Rectal smooth muscle tissue (tissue), 1 donor: ENCODE data around the gene PHLPP2.

Experiments used
- H3K27ac ChIP-seq: one replicate; pipeline ENCODE4 v1.7.0; 2013; ENCODE audit warnings: low read depth, low read length, inconsistent platforms
- H3K27me3 ChIP-seq: one replicate; pipeline ENCODE4 v1.7.0; 2013; ENCODE audit warnings: low read length; ENCODE audit not compliant: control insufficient read depth, insufficient read depth
- H3K36me3 ChIP-seq: one replicate; pipeline ENCODE4 v1.7.0; 2013; ENCODE audit warnings: low read length; ENCODE audit not compliant: control insufficient read depth, insufficient read depth
- H3K4me1 ChIP-seq: one replicate; pipeline ENCODE4 v1.7.0; 2013; ENCODE audit warnings: low read length; ENCODE audit not compliant: control insufficient read depth, insufficient read depth
- H3K4me3 ChIP-seq: one replicate; pipeline ENCODE4 v1.7.0; 2013; ENCODE audit warnings: low read length
- H3K9ac ChIP-seq: one replicate; pipeline ENCODE4 v1.7.0; 2013; ENCODE audit warnings: low read length

Gene PHLPP2

GRCh38 chr16:71674229-71674628, 50.3 kb downstream of the PHLPP2 start:
- Histone ChIP-seq H3K27me3 (no peaks in the 10 kb centered on the region), H3K36me3 (peaks cover 5% of the 10 kb centered on the region), H3K4me1 (no peaks in the 10 kb centered on the region), H3K9ac (no peak overlapping the region), H3K27ac (no peak overlapping the region), H3K4me3 (no peak overlapping the region)

DNA sequence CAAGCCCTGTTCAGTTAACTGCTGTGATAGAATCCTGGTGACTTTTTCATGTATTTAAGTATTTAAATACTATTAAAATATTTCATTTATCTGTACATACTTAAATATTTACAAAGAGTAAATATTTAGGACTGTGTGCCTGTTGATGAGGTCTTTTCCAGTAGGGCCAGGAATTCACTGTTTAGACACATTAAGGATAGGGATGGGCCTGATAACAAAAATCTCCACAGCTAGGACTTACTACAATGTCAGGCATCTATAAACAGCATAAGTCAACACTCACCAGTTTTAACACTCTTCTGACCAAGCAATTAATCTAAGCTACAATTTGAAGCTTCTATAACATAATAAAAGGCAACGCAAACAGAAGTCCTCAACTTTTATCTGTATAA, 50.9 kb downstream of the PHLPP2 start:
- no peak overlapping the region for H3K9ac ChIP-seq
- H3K4me1 ChIP-seq: no peaks in the 10 kb centered on the region
- peaks cover 5% of the 10 kb centered on the region for H3K36me3 ChIP-seq
- H3K27me3 ChIP-seq: no peaks in the 10 kb centered on the region
- no peak overlapping the region for H3K4me3 ChIP-seq
- H3K27ac ChIP-seq: no peak overlapping the region

DNA sequence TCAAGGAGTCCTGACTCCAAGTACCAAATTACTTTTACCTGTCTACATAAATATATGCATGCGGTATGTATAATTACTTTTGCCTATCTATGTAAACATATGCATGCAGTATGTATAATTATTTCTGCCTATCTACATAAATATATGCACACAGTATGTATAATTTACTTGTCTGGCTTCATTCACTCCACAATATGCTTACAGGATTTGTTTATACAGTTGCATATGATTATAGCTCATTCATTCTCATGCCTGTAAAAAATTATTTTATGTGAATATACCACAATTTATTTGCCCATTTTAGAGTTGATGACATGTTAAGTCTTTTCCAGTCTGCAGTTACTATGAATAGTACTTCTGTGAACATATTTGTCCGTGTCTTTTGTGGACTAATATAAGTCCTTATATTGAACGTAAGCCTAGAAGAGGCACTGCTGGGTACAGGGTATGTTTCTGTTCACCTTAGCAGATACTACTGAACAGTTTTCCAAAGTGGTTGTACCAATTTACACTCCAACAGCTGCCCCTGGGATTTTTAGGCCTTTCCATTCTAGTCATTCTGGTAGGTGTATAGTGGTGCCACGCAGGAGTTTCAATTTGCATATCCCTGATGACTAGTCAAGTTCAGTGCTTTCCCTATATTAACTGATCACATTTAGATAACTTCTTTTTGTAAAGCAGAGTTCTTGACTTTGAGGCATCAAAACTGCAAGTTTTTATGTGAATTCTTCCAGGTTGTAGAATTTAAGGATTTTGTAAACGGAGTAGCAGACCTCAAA, 51.5 kb downstream of the PHLPP2 start:
- Histone ChIP-seq H3K9ac (no peak overlapping the region), H3K36me3 (peaks cover 5% of the 10 kb centered on the region), H3K4me1 (no peaks in the 10 kb centered on the region), H3K27ac (no peak overlapping the region), H3K4me3 (no peak overlapping the region), H3K27me3 (no peaks in the 10 kb centered on the region)

- H3K27me3 ChIP-seq: no peaks in the 10 kb centered on the region
- H3K4me1 ChIP-seq: peaks cover 2% of the 10 kb centered on the region
- H3K36me3 ChIP-seq: peaks cover 5% of the 10 kb centered on the region
- no peak overlapping the region for H3K4me3 ChIP-seq
- H3K9ac ChIP-seq: no peak overlapping the region
- no peak overlapping the region for H3K27ac ChIP-seq
Observed at GRCh38 chr16:71672125-71672524, 52.4 kb downstream of the PHLPP2 start.

DNA sequence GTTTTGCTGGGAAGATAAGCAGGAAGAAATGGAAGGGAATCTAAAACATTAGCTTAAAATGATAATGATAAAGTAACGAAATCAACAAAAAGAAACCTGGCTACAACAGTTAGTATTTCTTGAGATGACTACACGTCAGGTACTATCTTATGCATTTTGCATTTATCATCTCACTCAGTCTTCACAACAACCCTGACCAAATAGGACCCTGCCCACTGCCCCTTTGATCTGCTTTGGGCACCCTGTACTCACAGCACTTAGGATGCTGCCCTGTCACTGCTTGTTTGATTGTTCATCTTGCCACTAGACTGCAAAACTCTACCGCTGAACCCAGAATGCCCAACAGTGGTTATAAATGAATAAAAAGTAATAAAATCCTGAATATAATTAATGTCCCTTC, 53.3 kb downstream of the PHLPP2 start:
- Histone ChIP-seq H3K4me1 (peaks cover 2% of the 10 kb centered on the region), H3K9ac (no peak overlapping the region), H3K36me3 (peaks cover 6% of the 10 kb centered on the region), H3K27ac (no peak overlapping the region), H3K4me3 (no peak overlapping the region), H3K27me3 (no peaks in the 10 kb centered on the region)

- Histone ChIP-seq H3K4me1 (peaks cover 2% of the 10 kb centered on the region), H3K9ac (no peak overlapping the region), H3K4me3 (no peak overlapping the region), H3K27me3 (no peaks in the 10 kb centered on the region), H3K27ac (no peak overlapping the region), H3K36me3 (peaks cover 7% of the 10 kb centered on the region)
Observed at GRCh38 chr16:71670537-71670936, 54.0 kb downstream of the PHLPP2 start.

DNA sequence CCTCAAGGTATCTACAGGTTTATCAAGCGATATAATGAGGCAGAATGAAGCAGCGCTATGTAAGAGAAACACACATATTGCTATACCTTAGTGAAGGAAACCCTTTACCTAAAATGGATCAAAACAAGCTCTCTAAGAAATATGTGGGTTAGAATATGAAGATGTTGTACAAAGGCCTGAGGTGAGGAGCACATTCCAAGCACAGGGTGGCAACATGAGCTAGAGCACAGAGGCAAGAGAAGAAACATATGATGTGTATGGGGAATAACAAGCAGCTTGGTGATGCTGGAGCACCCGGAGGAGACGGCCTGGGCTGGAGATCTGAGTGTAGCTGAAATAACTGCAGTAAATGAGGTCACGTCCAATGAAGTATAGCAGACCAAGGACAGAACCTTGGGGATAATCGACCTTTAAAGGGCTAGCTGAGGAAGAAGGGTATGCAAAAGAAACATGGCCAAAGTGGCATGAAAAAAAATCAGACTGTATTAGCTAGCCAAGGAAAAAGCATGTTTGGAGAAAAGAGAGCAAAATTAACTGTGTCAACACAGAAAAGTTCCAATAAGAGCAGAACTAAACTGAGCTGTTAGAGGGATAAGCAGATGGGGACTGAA, 54.5 kb downstream of the PHLPP2 start:
- Histone ChIP-seq H3K4me1 (peaks cover 2% of the 10 kb centered on the region), H3K9ac (no peak overlapping the region), H3K36me3 (peaks cover 7% of the 10 kb centered on the region), H3K27me3 (no peaks in the 10 kb centered on the region), H3K27ac (no peak overlapping the region), H3K4me3 (no peak overlapping the region)

DNA sequence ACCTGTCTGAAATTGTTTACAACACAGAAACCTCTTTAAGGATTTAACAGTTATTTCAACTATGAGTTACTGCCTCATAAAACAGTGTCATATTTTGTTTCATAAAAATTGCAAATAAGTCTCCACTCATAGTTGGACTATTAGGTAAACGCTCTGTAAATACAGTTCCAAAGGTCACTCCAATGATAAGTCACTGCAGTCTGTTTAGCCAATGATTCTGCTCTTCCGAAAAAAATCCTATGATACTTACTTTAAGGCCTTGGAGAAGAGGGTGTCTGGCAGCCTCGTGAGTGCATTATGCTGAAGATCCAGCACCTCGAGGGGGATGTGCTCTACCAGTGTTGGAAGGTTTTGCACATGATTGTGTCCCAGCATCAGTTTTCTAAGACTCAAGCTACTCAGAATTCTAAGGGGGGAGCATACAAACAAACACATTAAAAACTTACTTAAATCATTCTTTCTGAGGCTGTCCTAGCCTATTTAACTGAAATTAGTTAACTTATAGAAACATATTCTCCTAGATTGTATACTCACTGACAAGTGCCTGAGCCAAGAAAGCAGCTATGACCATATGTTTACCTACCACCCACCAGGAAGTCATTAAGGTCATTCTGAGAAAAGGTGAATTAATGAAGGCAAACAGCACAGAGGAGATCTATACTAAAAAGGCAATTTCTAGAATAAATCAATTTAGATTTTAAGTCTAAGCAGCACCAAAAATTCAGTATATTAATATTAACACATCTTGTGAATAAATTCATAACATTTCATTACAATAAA, 57.4 kb downstream of the PHLPP2 start:
- peaks cover 13% of the 10 kb centered on the region for H3K36me3 ChIP-seq
- no peak overlapping the region for H3K9ac ChIP-seq
- H3K27me3 ChIP-seq: no peaks in the 10 kb centered on the region
- H3K4me3 ChIP-seq: no peak overlapping the region
- no peak overlapping the region for H3K27ac ChIP-seq
- H3K4me1 ChIP-seq: peaks cover 2% of the 10 kb centered on the region

GRCh38 chr16:71666264-71666663, 58.2 kb downstream of the PHLPP2 start:
- Histone ChIP-seq H3K27me3 (no peaks in the 10 kb centered on the region), H3K9ac (no peak overlapping the region), H3K36me3 (peaks cover 13% of the 10 kb centered on the region), H3K4me3 (no peak overlapping the region), H3K27ac (no peak overlapping the region), H3K4me1 (peaks cover 2% of the 10 kb centered on the region)

DNA sequence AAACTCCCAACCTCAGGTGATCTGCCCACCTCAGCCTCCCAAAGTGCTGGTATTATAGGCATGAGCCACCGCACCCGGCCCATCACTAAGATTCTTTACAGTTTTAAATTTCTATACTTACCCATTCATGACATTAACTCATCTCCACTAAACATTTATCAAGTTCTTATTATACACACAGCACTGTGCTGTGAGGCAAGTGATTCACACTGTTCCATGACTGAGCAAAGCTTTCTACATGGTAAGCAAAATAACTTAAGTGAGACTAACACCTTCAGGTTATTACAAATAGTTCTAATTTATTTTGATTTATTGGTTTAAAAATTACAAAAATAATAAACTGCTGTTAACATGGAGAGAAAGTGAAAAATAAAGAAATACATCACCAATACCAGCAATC, 65.0 kb downstream of the PHLPP2 start:
- Histone ChIP-seq H3K4me1 (no peaks in the 10 kb centered on the region), H3K27me3 (no peaks in the 10 kb centered on the region), H3K27ac (no peak overlapping the region), H3K9ac (no peak overlapping the region), H3K36me3 (peaks cover 13% of the 10 kb centered on the region), H3K4me3 (no peak overlapping the region)

- H3K9ac ChIP-seq: no peak overlapping the region
- peaks cover 11% of the 10 kb centered on the region for H3K36me3 ChIP-seq
- H3K27ac ChIP-seq: no peak overlapping the region
- H3K4me3 ChIP-seq: no peak overlapping the region
- H3K4me1 ChIP-seq: no peaks in the 10 kb centered on the region
- H3K27me3 ChIP-seq: no peaks in the 10 kb centered on the region
Observed at GRCh38 chr16:71658771-71659170, 65.7 kb downstream of the PHLPP2 start.

DNA sequence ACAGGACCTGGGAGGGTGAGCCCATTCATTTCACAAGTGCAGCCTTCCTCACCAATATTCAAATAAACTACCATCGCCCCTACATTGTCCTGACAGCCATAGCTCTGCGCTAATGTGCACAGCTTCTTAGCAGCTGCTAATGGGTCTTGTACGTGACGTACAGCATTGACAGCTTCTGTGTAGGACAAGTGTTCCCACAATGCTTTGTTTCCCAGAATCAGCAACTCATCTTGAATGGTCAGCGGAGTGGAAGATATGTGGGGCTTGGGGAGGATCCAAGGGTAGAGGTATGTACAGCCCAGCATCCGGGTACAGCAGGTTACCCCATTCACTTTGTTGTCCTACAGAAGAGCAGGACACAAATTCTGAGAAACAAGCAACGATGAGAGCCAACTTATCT, 74.8 kb downstream of the PHLPP2 start:
- H3K36me3 ChIP-seq: peaks cover 19% of the 10 kb centered on the region

More for the DNA sequence above, 74.8 kb downstream of the PHLPP2 start:
- H3K4me1 ChIP-seq: no peaks in the 10 kb centered on the region
- no peaks in the 10 kb centered on the region for H3K27me3 ChIP-seq
- H3K27ac ChIP-seq: no peak overlapping the region
- no peak overlapping the region for H3K4me3 ChIP-seq
- no peak overlapping the region for H3K9ac ChIP-seq
